Suprapubic skin (tissue), 3 donors: Measurements from ENCODE around the gene BET1L.

Source experiments
- EP300 ChIP-seq: sonication (generic); formaldehyde crosslinking; IDR thresholded peaks from one replicate; pipeline ENCODE4 v1.6.1; 2017; ENCODE audit warnings: antibody characterized with exemption
- POLR2A ChIP-seq, 2 donors: fragments of 450-650 bp; IDR thresholded peaks; one replicate each; pipeline ENCODE4 v1.6.1; 2017; ENCODE audit warnings: antibody characterized with exemption in 2 of 2, mild to moderate bottlenecking in 2 of 2, moderate library complexity in 2 of 2
- TF ChIP-seq, protein P1 (sequence below), 2 donors: fragments of 200-600 bp in 1 of 2; fragments of 450-650 bp in 1 of 2; sonication (generic) in 1 of 2; IDR thresholded peaks; one replicate each; pipeline ENCODE4 v1.5.1; 2016 to 2019; ENCODE audit warnings: antibody characterized with exemption in 2 of 2, mild to moderate bottlenecking in 1 of 2, moderate library complexity in 1 of 2

DNA sequence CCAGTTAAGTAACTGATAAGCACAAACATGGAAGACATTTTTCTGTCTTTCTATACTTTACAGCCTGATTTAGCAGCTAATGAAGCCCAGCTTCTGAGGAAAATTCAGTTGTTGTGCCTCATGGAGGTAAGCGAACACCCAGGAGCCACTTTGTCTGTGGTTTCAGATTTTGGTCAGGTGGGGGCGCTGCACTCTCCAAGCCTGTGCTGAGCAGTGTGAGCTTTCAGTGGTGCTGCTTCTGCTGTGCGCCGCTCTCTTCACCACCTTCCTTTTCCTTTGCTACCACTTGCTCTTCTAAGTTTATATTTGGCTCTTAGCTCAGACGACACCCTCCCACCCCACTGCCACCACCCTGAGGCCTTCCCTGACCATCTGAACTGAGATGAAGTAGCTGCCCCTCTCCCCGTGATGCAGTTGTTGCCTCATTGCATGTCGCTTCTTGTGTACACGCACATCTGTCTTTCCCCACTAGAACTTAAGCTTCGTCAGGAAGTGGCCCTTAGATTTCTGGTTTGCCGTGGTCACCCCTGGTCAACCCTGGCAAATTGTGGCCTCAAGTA, 43.6 kb upstream of the BET1L start:
- TF ChIP-seq, protein P1, sequence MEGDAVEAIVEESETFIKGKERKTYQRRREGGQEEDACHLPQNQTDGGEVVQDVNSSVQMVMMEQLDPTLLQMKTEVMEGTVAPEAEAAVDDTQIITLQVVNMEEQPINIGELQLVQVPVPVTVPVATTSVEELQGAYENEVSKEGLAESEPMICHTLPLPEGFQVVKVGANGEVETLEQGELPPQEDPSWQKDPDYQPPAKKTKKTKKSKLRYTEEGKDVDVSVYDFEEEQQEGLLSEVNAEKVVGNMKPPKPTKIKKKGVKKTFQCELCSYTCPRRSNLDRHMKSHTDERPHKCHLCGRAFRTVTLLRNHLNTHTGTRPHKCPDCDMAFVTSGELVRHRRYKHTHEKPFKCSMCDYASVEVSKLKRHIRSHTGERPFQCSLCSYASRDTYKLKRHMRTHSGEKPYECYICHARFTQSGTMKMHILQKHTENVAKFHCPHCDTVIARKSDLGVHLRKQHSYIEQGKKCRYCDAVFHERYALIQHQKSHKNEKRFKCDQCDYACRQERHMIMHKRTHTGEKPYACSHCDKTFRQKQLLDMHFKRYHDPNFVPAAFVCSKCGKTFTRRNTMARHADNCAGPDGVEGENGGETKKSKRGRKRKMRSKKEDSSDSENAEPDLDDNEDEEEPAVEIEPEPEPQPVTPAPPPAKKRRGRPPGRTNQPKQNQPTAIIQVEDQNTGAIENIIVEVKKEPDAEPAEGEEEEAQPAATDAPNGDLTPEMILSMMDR (IDR thresholded peaks at IDR 0.05), result peak; percentile 44 to 59
- TF ChIP-seq EP300 (no peak), POLR2A (IDR thresholded peaks at IDR 0.05) (no peak)
